SK-N-SH treated with all-trans-retinoic acid at 6 μM for 48 hours (cell line): Measurements from ENCODE around the gene SMG7.

Source experiments
- ATAC-seq: fragments of 200-7000 bp; cut with Tn5 transposase; 3 replicates; pipeline ENCODE4 v1.9.1; 2020; ENCODE audit warnings: mild to moderate bottlenecking, moderate library complexity
- ARNTL ChIP-seq: fragments of 450-650 bp; formaldehyde crosslinking; IDR thresholded peaks from 2 replicates; pipeline ENCODE4 v1.5.0; 2020; ENCODE audit warnings: low read depth, mild to moderate bottlenecking, moderate library complexity, borderline replicate concordance
- CREB5 ChIP-seq: fragments of 250-450 bp; sonication (Bioruptor Pico); IDR thresholded peaks from 2 replicates; pipeline ENCODE4 v1.5.1; 2020; ENCODE audit warnings: low read depth, mild to moderate bottlenecking, moderate library complexity
- CSDC2 ChIP-seq: fragments of 250-450 bp; sonication (Bioruptor Pico); IDR thresholded peaks from 2 replicates; pipeline ENCODE4 v1.5.0; 2020; ENCODE audit warnings: mild to moderate bottlenecking, moderate library complexity
- CSRNP3 ChIP-seq: fragments of 250-450 bp; sonication (Bioruptor Pico); IDR thresholded peaks from 2 replicates; pipeline ENCODE4 v1.5.1; 2021; ENCODE audit warnings: mild to moderate bottlenecking, moderate library complexity
- GLIS3 ChIP-seq: fragments of 250-450 bp; sonication (Bioruptor Pico); IDR thresholded peaks from 2 replicates; pipeline ENCODE4 v1.5.0; 2020; ENCODE audit warnings: mild to moderate bottlenecking, moderate library complexity
- ISL1 ChIP-seq: fragments of 250-450 bp; sonication (Bioruptor Pico); IDR thresholded peaks from 2 replicates; pipeline ENCODE4 v2.1.2; 2022; ENCODE audit warnings: mild to moderate bottlenecking, moderate library complexity
- OSR1 ChIP-seq: fragments of 250-450 bp; sonication (Bioruptor Pico); IDR thresholded peaks from 2 replicates; pipeline ENCODE4 v1.8.0; 2022; ENCODE audit warnings: moderate library complexity, mild to moderate bottlenecking, inconsistent platforms
- PATZ1 ChIP-seq: fragments of 250-450 bp; sonication (Bioruptor Pico); IDR thresholded peaks from 2 replicates; pipeline ENCODE4 v1.8.0; 2020; ENCODE audit warnings: mild to moderate bottlenecking, moderate library complexity, borderline replicate concordance
- PPARA ChIP-seq: fragments of 250-450 bp; sonication (Bioruptor Pico); IDR thresholded peaks from 2 replicates; pipeline ENCODE4 v1.5.0; 2020; ENCODE audit warnings: mild to moderate bottlenecking, borderline replicate concordance
- RARB ChIP-seq: fragments of 250-450 bp; sonication (Bioruptor Pico); IDR thresholded peaks from 2 replicates; pipeline ENCODE4 v1.8.0; 2021; ENCODE audit warnings: mild to moderate bottlenecking, moderate library complexity
- TOX ChIP-seq: fragments of 250-450 bp; sonication (Bioruptor Pico); IDR thresholded peaks from 2 replicates; pipeline ENCODE4 v1.8.0; 2021; ENCODE audit warnings: mild to moderate bottlenecking, moderate library complexity, borderline replicate concordance
- ZC3H10 ChIP-seq: fragments of 250-450 bp; sonication (Bioruptor Pico); IDR thresholded peaks from 2 replicates; pipeline ENCODE4 v1.5.1; 2021; ENCODE audit warnings: mild to moderate bottlenecking, moderate library complexity
- ZFP3 ChIP-seq: fragments of 250-450 bp; sonication (Bioruptor Pico); IDR thresholded peaks from 2 replicates; pipeline ENCODE4 v1.5.0; 2020; ENCODE audit warnings: mild to moderate bottlenecking, moderate library complexity
- ZNF565 ChIP-seq: fragments of 450-650 bp; formaldehyde crosslinking; conservative IDR thresholded peaks from 2 replicates; pipeline ENCODE4 v1.5.0; 2020; ENCODE audit warnings: low read depth, mild to moderate bottlenecking, moderate library complexity
- ZNF70 ChIP-seq: fragments of 450-650 bp; formaldehyde crosslinking; IDR thresholded peaks from 2 replicates; pipeline ENCODE4 v1.5.0; 2020; ENCODE audit warnings: mild to moderate bottlenecking, moderate library complexity
- ZNF8 ChIP-seq: fragments of 450-650 bp; formaldehyde crosslinking; IDR thresholded peaks from 2 replicates; pipeline ENCODE4 v1.5.0; 2020; ENCODE audit warnings: mild to moderate bottlenecking, moderate library complexity
- TF ChIP-seq, protein P1 (sequence below): fragments of 250-450 bp; sonication (Bioruptor Pico); IDR thresholded peaks from 2 replicates; pipeline ENCODE4 v1.8.0; 2021; ENCODE audit warnings: low read depth, mild to moderate bottlenecking, moderate library complexity, borderline replicate concordance
- TF ChIP-seq, protein P2 (sequence below): fragments of 250-450 bp; sonication (Bioruptor Pico); IDR thresholded peaks from 2 replicates; pipeline ENCODE4 v1.5.0; 2020; ENCODE audit warnings: mild to moderate bottlenecking, moderate library complexity

Gene SMG7

GRCh38 chr1:183470961-183471742 lies 1.1 kb upstream of the SMG7 start:
- peak; percentile 60 for ATAC-seq
- no peak for TF ChIP-seq ZFP3 (CRISPR knock-in tag)

GRCh38 chr1:183471743-183472487 lies 384 bp upstream of the SMG7 start:
- peak; percentile 77 for ATAC-seq
- TF ChIP-seq ZNF70 (no peak), TOX (CRISPR knock-in tag) (peak; percentile 35; the same call in 1 of the 2 replicates), PATZ1 (peak; percentile 84; the same call in 1 of the 2 replicates), RARB (CRISPR knock-in tag) (peak; percentile 86; the same call in 1 of the 2 replicates)
- TF ChIP-seq, protein P1, sequence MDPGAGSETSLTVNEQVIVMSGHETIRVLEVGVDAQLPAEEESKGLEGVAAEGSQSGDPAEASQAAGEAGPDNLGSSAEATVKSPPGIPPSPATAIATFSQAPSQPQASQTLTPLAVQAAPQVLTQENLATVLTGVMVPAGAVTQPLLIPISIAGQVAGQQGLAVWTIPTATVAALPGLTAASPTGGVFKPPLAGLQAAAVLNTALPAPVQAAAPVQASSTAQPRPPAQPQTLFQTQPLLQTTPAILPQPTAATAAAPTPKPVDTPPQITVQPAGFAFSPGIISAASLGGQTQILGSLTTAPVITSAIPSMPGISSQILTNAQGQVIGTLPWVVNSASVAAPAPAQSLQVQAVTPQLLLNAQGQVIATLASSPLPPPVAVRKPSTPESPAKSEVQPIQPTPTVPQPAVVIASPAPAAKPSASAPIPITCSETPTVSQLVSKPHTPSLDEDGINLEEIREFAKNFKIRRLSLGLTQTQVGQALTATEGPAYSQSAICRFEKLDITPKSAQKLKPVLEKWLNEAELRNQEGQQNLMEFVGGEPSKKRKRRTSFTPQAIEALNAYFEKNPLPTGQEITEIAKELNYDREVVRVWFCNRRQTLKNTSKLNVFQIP (CRISPR knock-in tag): peak; percentile 92; the same call in 1 of the 2 replicates

DNA sequence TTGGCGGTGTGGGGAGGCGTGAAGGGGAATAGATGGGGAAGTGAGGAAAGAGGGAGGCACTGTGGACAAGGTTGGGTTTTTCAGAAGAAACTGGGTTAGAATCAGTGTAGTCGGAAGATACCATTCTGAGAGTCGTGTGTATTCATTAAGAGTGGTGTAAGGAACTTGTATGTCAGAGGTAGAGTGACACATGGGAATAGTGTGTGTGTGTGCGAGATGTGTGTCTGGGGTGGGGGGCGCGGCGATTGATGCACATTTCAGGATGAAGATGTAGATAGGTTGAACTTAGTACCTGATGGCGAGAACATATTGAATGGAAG lies 878 bp downstream of the SMG7 start:
- no peak for TF ChIP-seq ZNF565 (CRISPR knock-in tag)
- TF ChIP-seq TOX (CRISPR knock-in tag): no peak
- no peak for TF ChIP-seq CSRNP3 (CRISPR knock-in tag)
- no peak for TF ChIP-seq CSDC2 (CRISPR knock-in tag)
- TF ChIP-seq ZNF8 (CRISPR knock-in tag): no peak
- no peak for TF ChIP-seq ISL1 (CRISPR knock-in tag)
- no peak for TF ChIP-seq ZNF70
- no peak for TF ChIP-seq PPARA (CRISPR knock-in tag)
- no peak for TF ChIP-seq OSR1 (CRISPR knock-in tag)
- no peak for TF ChIP-seq ZC3H10 (CRISPR knock-in tag)
- no peak for TF ChIP-seq ARNTL (CRISPR knock-in tag)
- TF ChIP-seq GLIS3 (CRISPR knock-in tag): no peak
- no peak for TF ChIP-seq CREB5 (CRISPR knock-in tag)
- TF ChIP-seq ZFP3 (CRISPR knock-in tag): no peak
- TF ChIP-seq, protein P2, sequence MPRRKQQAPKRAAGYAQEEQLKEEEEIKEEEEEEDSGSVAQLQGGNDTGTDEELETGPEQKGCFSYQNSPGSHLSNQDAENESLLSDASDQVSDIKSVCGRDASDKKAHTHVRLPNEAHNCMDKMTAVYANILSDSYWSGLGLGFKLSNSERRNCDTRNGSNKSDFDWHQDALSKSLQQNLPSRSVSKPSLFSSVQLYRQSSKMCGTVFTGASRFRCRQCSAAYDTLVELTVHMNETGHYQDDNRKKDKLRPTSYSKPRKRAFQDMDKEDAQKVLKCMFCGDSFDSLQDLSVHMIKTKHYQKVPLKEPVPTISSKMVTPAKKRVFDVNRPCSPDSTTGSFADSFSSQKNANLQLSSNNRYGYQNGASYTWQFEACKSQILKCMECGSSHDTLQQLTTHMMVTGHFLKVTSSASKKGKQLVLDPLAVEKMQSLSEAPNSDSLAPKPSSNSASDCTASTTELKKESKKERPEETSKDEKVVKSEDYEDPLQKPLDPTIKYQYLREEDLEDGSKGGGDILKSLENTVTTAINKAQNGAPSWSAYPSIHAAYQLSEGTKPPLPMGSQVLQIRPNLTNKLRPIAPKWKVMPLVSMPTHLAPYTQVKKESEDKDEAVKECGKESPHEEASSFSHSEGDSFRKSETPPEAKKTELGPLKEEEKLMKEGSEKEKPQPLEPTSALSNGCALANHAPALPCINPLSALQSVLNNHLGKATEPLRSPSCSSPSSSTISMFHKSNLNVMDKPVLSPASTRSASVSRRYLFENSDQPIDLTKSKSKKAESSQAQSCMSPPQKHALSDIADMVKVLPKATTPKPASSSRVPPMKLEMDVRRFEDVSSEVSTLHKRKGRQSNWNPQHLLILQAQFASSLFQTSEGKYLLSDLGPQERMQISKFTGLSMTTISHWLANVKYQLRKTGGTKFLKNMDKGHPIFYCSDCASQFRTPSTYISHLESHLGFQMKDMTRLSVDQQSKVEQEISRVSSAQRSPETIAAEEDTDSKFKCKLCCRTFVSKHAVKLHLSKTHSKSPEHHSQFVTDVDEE (CRISPR knock-in tag): no peak
- TF ChIP-seq, all 23 proteins: peak for 0
- ATAC-seq: no peak
